Brain pericyte (primary cell): ENCODE data around the gene DDX11.
"Not testable (repeated sequence)": the region's sequence is repeated elsewhere in the genome, so short reads cannot be mapped to it uniquely, and the experiment has no call there.

Source experiments
- DNase-seq: peaks from one replicate; pipeline ENCODE4 v3.0.0-alpha.2; 2012; ENCODE audit warnings: low read depth, low spot score

DDX11 gene

GRCh38 chr12:31067656-31068055 lies 6.0 kb upstream of the DDX11 start:
- DNase-seq = not testable (repeated sequence)

- DNase-seq = not testable (repeated sequence)
Measured at GRCh38 chr12:31070971-31071740, 2.5 kb upstream of the DDX11 start.

GRCh38 chr12:31072962-31073361 lies 698 bp upstream of the DDX11 start:
- DNase-seq = not testable (repeated sequence)

- DNase-seq = peak; percentile 11
Measured at GRCh38 chr12:31074333-31074874, 744 bp downstream of the DDX11 start.

GRCh38 chr12:31076150-31076549 lies 2.5 kb downstream of the DDX11 start:
- not testable (repeated sequence) for DNase-seq

- DNase-seq = not testable (repeated sequence)
Measured at GRCh38 chr12:31077095-31077494, 3.4 kb downstream of the DDX11 start.

GRCh38 chr12:31077998-31078397 lies 4.3 kb downstream of the DDX11 start:
- DNase-seq = not testable (repeated sequence)

GRCh38 chr12:31079421-31079820 lies 5.8 kb downstream of the DDX11 start:
- not testable (repeated sequence) for DNase-seq

- not testable (repeated sequence) for DNase-seq
Measured at GRCh38 chr12:31080221-31080620, 6.6 kb downstream of the DDX11 start.

- DNase-seq = not testable (repeated sequence)
Measured at GRCh38 chr12:31081274-31081673, 7.6 kb downstream of the DDX11 start.

GRCh38 chr12:31084241-31084640 lies 10.6 kb downstream of the DDX11 start:
- DNase-seq = not testable (repeated sequence)

- not testable (repeated sequence) for DNase-seq
Measured at GRCh38 chr12:31086032-31086431, 12.4 kb downstream of the DDX11 start.

GRCh38 chr12:31087486-31087885 lies 13.8 kb downstream of the DDX11 start:
- DNase-seq = not testable (repeated sequence)

GRCh38 chr12:31087956-31088355 lies 14.3 kb downstream of the DDX11 start:
- not testable (repeated sequence) for DNase-seq

GRCh38 chr12:31089072-31089471 lies 15.4 kb downstream of the DDX11 start:
- DNase-seq = no peak

- DNase-seq = not testable (repeated sequence)
Measured at GRCh38 chr12:31091629-31092028, 18.0 kb downstream of the DDX11 start.

GRCh38 chr12:31092718-31093117 lies 19.1 kb downstream of the DDX11 start:
- DNase-seq = not testable (repeated sequence)

GRCh38 chr12:31095080-31095860 lies 21.6 kb downstream of the DDX11 start:
- DNase-seq = not testable (repeated sequence)

- not testable (repeated sequence) for DNase-seq
Measured at GRCh38 chr12:31096251-31097065, 22.8 kb downstream of the DDX11 start.

- not testable (repeated sequence) for DNase-seq
Measured at GRCh38 chr12:31097819-31098218, 24.2 kb downstream of the DDX11 start.

- DNase-seq = not testable (repeated sequence)
Measured at GRCh38 chr12:31098363-31098762, 24.7 kb downstream of the DDX11 start.
